GM18511 (cell line): ENCODE data around the gene KICS2.
A peak's percentile ranks its signal among the peaks of the same experiment; 100 is the strongest.
"Not testable (repeated sequence)": the region's sequence is repeated elsewhere in the genome, so short reads cannot be mapped to it uniquely, and the experiment has no call there.

Experiments
- ATAC-seq: cut with Tn5 transposase; IDR thresholded peaks from one replicate; pipeline ENCODE4 v1.9.1; 2021; ENCODE audit warnings: mild to moderate bottlenecking, moderate library complexity; ENCODE audit not compliant: unreplicated experiment

KICS2 gene

DNA sequence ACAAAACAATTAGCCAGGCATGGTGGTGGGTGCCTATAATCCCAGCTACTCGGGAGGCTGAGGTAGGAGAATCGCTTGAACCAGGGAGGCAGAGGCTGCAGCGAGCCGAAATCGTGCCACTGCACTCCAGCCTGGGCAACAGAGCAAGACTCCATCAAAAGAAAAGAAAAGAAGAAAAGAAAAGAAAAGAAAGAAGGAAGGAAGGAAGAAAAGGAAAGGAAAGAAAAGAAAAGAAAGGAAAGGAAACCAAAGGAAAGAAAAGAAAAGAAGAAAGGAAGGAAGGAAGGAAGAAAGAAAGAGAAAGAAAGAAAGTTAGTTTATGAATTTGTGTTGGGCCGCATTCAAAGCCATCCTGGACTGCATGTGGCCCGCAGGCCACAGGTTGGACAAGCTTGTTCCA is 4.5 kb downstream of the KICS2 start:
- ATAC-seq = not testable (repeated sequence)

DNA sequence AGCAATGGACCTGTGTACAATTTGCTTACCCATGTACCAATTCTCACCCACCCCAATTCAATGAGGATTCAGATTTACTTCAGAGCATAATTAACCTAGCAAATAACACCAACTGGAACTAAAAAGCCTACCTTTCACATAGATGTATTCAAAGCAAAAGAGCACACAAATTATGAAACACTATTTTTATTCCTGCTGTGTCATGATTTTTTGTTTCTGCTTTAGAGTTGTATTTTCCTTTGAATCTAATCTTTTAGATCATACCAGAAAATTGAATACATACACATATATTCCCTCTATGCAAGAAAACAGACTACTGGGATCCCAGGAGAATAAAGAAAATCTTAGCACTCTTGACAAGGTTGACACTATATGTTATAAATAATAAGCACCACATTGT is 5.9 kb downstream of the KICS2 start:
- no peak for ATAC-seq

DNA sequence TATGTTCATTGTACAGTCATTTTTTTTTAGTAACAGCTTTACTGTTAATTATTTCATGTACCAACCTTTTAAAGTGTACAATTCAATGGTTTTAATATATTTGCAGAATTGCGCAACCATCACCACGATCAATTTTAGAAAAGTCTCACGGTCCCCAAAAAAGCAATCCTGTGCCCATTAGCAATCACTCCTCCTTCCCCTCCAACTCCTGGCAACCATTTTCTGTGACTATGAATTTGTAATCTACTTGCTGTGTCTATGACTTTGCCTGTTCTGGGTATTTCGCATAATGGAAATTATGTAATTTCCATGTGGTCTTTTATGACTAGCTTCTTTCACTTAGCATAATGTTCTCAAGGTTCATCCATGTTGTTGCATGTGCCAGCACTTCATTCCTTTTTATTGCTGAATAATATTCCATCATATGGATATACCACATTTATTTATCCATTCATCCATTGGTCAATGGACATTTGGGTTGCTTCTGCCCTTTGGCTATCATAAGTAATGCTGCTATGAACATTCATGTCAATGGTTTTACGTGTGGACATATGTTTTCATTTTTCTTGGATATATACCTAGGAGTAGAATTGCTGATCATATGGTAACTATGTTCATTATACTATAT is 9.9 kb downstream of the KICS2 start:
- no peak for ATAC-seq

GRCh38 chr12:64207453-64207852 is 14.6 kb downstream of the KICS2 start:
- ATAC-seq = no peak

- ATAC-seq = no peak
Observed at GRCh38 chr12:64205542-64205941, 16.6 kb downstream of the KICS2 start.

DNA sequence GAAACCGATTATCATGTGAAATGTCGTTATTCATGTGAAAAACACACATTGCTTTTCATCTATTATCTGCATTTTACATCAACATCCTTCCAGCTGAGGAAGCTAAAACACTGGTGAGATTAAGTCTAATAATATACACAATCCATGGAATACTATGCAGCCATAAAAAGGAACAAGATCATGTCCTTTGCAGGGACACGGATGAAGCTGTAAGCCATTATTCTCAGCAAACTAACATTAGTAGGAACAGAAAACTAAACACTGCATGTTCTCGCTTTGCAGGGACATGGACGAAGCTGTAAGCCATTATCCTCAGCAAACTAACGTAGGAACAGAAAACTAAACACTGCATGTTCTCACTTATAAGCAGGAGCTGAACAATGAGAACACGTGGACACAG is 18.3 kb downstream of the KICS2 start:
- ATAC-seq = no peak

DNA sequence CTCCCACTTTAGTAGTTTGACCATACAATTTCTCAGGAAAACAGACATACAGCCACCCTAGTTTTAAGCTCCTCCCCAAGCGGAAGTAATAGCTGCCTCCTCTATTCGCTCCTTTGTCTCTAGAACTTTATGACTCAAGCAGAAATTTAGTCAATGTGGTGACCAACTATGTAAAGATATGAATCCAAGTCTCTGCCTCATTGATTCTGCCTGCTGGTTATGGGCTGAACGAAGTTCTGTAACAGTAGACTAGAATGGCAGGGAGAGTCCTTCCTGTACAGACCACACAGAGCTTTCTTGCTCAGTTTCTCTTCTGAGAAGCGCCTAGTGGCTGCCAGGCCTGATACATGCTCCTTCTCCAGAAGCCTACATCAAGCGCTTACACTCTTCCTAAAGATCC is 19.1 kb downstream of the KICS2 start:
- ATAC-seq = no peak

DNA sequence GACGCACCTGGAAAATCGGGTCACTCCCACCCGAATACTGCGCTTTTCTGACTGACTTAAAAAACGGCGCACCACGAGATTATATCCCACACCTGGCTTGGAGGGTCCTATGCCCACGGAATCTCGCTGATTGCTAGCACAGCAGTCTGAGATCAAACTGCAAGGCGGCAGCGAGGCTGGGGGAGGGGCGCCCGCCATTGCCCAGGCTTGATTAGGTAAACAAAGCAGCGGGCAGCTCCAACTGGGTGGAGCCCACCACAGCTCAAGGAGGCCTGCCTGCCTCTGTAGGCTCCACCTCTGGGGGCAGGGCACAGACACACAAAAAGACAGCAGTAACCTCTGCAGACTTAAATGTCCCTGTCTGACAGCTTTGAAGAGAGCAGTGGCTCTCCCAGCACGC is 26.3 kb downstream of the KICS2 start:
- ATAC-seq = not testable (repeated sequence)

- no peak for ATAC-seq
Observed at GRCh38 chr12:64194333-64195149, 27.6 kb downstream of the KICS2 start.

DNA sequence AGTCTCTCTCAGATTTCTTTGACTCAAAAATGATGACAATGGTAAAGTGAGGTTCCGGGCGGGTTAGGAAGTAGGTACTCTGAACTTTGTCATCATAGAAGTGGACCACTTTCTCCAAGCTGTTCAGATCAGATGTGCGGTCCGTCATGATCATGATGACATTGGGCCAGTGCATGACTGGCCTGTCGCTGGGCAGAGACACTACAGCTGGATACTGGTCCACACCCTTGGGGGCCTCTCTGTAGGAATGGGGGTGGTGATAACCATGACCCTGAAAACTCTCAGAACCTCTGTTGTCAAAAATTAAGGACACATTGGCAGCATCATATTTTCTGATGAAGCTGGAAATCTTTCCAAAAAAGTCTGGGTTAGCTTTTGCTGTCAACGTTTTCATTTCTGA is 28.2 kb downstream of the KICS2 start:
- no peak for ATAC-seq

DNA sequence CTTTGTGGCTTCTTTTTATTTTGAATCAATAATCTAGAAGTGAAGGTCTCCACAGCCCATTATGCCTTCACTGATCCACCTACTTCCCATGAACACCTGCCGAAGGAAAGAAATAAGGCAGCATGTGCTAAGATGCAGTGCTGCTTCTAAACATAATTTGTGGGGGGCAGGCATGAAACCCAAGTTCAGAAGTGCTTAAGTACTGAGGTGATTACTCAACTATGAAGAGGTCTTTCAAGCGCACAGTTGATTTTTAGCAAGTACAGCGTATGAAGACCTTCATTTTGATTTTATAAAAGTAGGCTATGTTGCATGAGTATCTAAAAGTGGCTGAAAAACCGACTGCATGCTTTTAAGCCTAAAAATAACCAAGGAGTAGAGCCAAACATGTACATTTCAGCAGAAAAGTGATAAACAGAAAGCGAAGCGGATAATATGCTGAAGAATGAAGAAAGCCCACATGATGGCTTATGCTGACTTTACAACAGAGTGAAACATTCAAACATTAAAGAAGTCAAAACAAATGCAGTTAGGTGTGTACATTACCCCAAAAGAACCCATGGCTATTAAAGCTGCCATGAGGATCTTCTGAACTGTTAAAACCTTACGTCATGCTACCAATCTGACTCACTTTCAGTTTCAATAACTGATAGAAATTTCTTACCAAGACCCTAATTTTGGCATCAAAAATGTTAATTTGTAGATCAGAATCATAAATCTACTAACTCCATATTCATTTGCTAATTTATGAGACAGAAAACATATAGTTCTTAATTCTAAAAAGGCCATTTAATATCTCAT is 29.3 kb downstream of the KICS2 start:
- ATAC-seq = peak; percentile 96

DNA sequence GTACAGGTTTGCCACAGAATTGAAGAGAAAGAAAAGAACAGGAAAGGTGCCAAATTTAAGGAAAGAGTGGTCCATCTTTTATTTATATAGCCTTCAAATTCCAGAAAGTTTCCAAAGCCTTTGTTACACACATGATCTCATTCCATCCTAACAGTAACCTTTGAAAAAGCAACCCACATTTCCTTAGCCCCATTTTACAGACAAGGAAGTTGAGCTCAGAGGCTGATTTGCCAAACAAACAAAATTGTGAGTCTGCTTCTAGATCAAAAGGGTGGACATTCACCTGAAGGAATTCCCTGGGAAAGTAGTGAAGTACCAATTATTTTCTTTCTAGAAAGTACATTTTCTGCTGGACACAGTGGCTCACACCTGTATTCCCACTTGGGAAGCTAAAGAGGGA is 32.0 kb downstream of the KICS2 start:
- ATAC-seq = no peak

DNA sequence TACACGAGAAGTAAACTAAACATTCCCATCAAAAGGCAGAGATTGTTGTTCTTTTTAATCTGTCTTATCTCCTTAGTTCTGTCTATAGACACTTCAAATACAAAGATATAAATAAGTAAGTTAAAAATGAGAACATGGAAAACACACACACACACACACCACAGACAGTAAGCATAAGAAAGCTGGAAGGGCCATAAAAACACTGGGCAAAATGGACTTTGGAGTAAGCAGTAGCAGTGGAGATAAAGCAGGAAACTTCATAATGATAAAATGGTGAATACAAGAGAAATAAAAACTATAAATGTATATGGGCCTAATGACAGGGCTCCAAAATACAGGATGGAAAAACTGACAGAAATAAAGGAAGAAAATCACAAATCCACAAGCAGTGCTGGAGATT is 32.6 kb downstream of the KICS2 start:
- no peak for ATAC-seq

GRCh38 chr12:64187794-64188193 is 34.3 kb downstream of the KICS2 start:
- ATAC-seq = no peak

DNA sequence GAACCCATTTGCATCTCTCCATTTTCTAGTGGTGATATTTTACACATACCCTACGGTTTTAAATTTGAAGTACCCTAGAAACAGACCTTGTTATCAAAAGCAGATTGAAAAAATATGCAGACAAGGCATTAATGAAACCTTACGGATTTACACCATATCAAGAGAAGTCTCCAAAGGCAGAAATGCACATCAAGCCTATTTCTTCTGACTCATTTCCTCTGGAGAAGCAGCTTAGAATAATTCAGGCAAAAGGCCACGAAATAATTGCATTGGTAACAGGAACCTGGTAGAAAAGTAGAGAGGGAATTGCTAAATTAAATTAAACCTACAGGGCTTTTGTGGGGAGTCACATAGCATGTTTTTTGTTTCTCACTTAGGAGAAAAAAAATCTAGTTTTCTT is 34.7 kb downstream of the KICS2 start:
- no peak for ATAC-seq

DNA sequence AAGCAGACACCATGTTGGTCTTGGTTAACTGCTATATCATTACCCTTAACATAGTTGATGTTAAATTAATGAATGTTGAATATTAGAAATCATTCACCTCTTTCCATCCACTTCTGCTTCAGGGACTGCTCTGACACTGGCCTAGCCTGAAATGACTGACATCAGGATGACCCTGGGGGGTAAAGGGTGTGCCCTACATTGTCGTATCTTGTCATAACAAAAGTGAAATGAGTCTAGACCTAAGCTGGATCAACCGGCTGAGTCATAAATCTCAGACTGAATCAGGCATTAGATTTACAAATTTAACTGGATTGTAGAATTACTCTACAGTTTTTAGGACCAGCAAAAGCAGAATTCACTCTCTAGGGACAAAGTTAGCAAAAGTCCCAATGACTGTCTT is 35.3 kb downstream of the KICS2 start:
- peak; percentile 86 for ATAC-seq

- no peak for ATAC-seq
Observed at GRCh38 chr12:64184216-64184615, 37.9 kb downstream of the KICS2 start.

DNA sequence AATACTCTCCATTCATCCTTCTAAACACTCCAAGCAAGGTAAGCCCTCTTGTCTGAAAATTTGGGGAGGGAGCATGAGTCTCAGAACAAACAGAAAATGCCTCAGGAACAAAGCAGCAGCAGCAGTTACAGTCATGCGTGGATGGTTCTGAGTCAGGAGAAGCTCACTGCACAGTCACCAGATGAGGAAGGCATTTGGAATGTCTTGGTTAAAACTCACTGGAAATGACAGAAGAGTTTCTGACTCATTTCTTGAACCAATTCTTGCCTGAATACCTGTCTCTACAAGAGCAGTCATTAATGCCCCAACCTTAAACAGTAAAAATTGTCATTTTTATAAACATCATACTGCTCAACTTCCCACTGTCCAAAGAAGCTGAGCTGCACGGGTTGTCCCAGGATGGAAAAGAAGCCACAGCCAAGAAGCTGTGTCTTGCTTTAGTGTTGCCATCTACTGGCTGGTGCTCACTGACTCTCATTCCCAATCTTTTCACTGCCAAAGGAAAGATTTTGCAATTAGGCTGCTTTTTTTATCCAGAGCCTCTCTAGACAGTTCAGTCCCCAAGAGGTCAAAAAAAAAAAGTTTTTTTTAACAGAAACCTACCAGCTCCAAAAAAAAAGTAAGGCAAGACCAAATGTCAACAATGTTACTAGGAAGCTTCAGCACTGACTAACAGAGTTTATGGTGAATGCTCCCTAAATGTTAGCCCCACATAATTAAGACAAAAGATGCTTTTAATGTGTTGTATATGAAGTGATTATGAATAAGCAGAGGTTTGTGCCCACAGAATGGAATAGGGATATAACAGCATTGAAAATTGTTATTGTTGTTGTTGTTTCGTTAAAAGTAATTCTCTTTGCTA is 40.4 kb downstream of the KICS2 start:
- no peak for ATAC-seq

GRCh38 chr12:64180951-64181350 is 41.1 kb downstream of the KICS2 start:
- no peak for ATAC-seq

- no peak for ATAC-seq
Observed at GRCh38 chr12:64178122-64178521, 44.0 kb downstream of the KICS2 start.

GRCh38 chr12:64177001-64177400 is 45.1 kb downstream of the KICS2 start:
- no peak for ATAC-seq
